A549 (cell line): ENCODE measurements around the gene CENPM. TPM values are rescaled to one million over a fixed set of nuclear protein-coding genes. Genes with fewer than 3 reads are reported as not detected.

Source experiments
- ATAC-seq, 2 experiments: fragments of 200-7000 bp in 1 of 2; fragments of >200 bp in 1 of 2; cut with Nextera tagmentation in 1 of 2; cut with Tn5 transposase in 1 of 2; 3 replicates each; pipeline versions ENCODE4 v1.8.0 to v1.9.1; 2018 to 2020; ENCODE audit warnings: mild to moderate bottlenecking in 1 of 2, moderate library complexity in 1 of 2
- CTCF ChIA-PET: fragments of 300-600 bp; sonication (Branson Sonifier 250); formaldehyde crosslinking; extraction: SDS; loops from one replicate; lab custom pipeline; 2021; ENCODE audit warnings: antibody characterized with exemption, inconsistent platforms; lab: Yijun Ruan, JAX
- POLR2A ChIA-PET: fragments of 350-600 bp; formaldehyde crosslinking; extraction: SDS; loops from one replicate; lab custom pipeline; 2021; ENCODE audit warnings: antibody characterized with exemption, inconsistent platforms; lab: Yijun Ruan, JAX
- DNase-seq, 2 experiments: peaks; one replicate each; pipeline versions ENCODE4 v3.0.0 to v3.0.0-alpha.2; 2011 to 2016; ENCODE audit warnings: low read depth in 1 of 2, low spot score in 1 of 2
- FAIRE-seq: peaks from 2 replicates; lab custom pipeline; 2011; peaks lifted over from hg19 to GRCh38; lab: Jason Lieb, UNC
- H3K27ac ChIP-seq, 2 experiments: fragments of >200 bp; sonication (Bioruptor Twin); formaldehyde crosslinking; 3 replicates each; pipeline ENCODE4 v1.5.1; 2016 to 2017
- H3K4me1 ChIP-seq: fragments of >200 bp; sonication (Bioruptor Twin); formaldehyde crosslinking; 3 replicates; pipeline ENCODE4 v1.6.1; 2016
- H3K4me2 ChIP-seq: fragments of >200 bp; sonication (Bioruptor Twin); formaldehyde crosslinking; 3 replicates; pipeline ENCODE4 v1.6.1; 2016
- H3K4me3 ChIP-seq: fragments of >200 bp; sonication (Bioruptor Twin); formaldehyde crosslinking; 3 replicates; pipeline ENCODE4 v1.5.1; 2016
- H3K9me3 ChIP-seq: fragments of >200 bp; sonication (Bioruptor Twin); formaldehyde crosslinking; 3 replicates; pipeline ENCODE4 v1.6.1; 2016
- CBX2 ChIP-seq: fragments of 200-600 bp; sonication (generic); IDR thresholded peaks from 2 replicates; pipeline ENCODE4 v1.6.1; 2016; ENCODE audit warnings: low read depth, mild to moderate bottlenecking, borderline replicate concordance
- CHD2 ChIP-seq: fragments of 150-350 bp; IDR thresholded peaks from 2 replicates; pipeline ENCODE4 v1.6.1; 2014; ENCODE audit warnings: low read length; ENCODE audit not compliant: partially characterized antibody
- E2F6 ChIP-seq: IDR thresholded peaks from 2 replicates; pipeline ENCODE4 v1.6.1; 2012; ENCODE audit warnings: low read depth, borderline replicate concordance
- EHF ChIP-seq: fragments of 250-450 bp; sonication (Bioruptor Pico); IDR thresholded peaks from 2 replicates; pipeline ENCODE4 v1.5.0; 2020; ENCODE audit warnings: mild to moderate bottlenecking
- ELK1 ChIP-seq: fragments of 150-350 bp; IDR thresholded peaks from 2 replicates; pipeline ENCODE4 v1.6.1; 2014; ENCODE audit warnings: low read depth, mild to moderate bottlenecking, low read length
- ESRRA ChIP-seq: fragments of 150-350 bp; IDR thresholded peaks from 2 replicates; pipeline ENCODE4 v1.6.1; 2014; ENCODE audit warnings: mild to moderate bottlenecking, low read length, borderline replicate concordance
- FOSB ChIP-seq: fragments of 250-450 bp; sonication (Bioruptor Pico); IDR thresholded peaks from 2 replicates; pipeline ENCODE4 v1.5.0; 2020; ENCODE audit warnings: mild to moderate bottlenecking, moderate library complexity
- FOSL2 ChIP-seq, 2 experiments: fragments of 450-650 bp in 1 of 2; fragments of >200 bp in 1 of 2; sonication (Bioruptor Twin) in 1 of 2; formaldehyde crosslinking; IDR thresholded peaks; 2 replicates each; pipeline versions ENCODE4 v1.5.0 to v1.6.1; 2016 to 2020; ENCODE audit warnings: mild to moderate bottlenecking in 1 of 2, moderate library complexity in 1 of 2
- HDAC2 ChIP-seq: fragments of 200-600 bp; sonication (generic); IDR thresholded peaks from 2 replicates; pipeline ENCODE4 v1.6.1; 2016
- HOXB13 ChIP-seq: fragments of 250-450 bp; sonication (Bioruptor Pico); IDR thresholded peaks from 2 replicates; pipeline ENCODE4 v1.5.0; 2020; ENCODE audit warnings: low read depth, mild to moderate bottlenecking, moderate library complexity
- HOXB5 ChIP-seq: fragments of 250-450 bp; sonication (Bioruptor Pico); IDR thresholded peaks from 2 replicates; pipeline ENCODE4 v1.5.0; 2020; ENCODE audit warnings: mild to moderate bottlenecking, moderate library complexity
- JUNB ChIP-seq: fragments of >200 bp; sonication (Bioruptor Twin); formaldehyde crosslinking; IDR thresholded peaks from 2 replicates; pipeline ENCODE4 v1.6.1; 2016
- NFE2L2 ChIP-seq: fragments of 150-350 bp; conservative IDR thresholded peaks from 2 replicates; pipeline ENCODE4 v1.6.1; 2014; ENCODE audit warnings: low read length
- NR3C1 ChIP-seq: fragments of >200 bp; sonication (Bioruptor Twin); formaldehyde crosslinking; IDR thresholded peaks from 3 replicates; pipeline ENCODE4 v1.6.1; 2017
- PBX3 ChIP-seq: IDR thresholded peaks from 2 replicates; pipeline ENCODE4 v1.6.1; 2012
- RAD21 ChIP-seq, 2 experiments: fragments of >200 bp in 1 of 2; sonication (Bioruptor Twin) in 1 of 2; formaldehyde crosslinking in 1 of 2; IDR thresholded peaks in 1 of 2; conservative IDR thresholded peaks in 1 of 2; 2 replicates in 1 of 2; 3 replicates in 1 of 2; pipeline ENCODE4 v1.6.1; 2012 to 2018; ENCODE audit warnings: inconsistent platforms in 1 of 2
- RNF2 ChIP-seq: fragments of 200-600 bp; sonication (generic); IDR thresholded peaks from 2 replicates; pipeline ENCODE4 v1.6.1; 2016; ENCODE audit warnings: low read depth, mild to moderate bottlenecking, antibody characterized with exemption, moderate library complexity, borderline replicate concordance
- TFCP2L1 ChIP-seq: fragments of 250-450 bp; sonication (Bioruptor Pico); IDR thresholded peaks from 2 replicates; pipeline ENCODE4 v1.5.0; 2021; ENCODE audit warnings: mild to moderate bottlenecking
- TP53 ChIP-seq: fragments of 250-450 bp; sonication (Bioruptor Pico); IDR thresholded peaks from 2 replicates; pipeline ENCODE4 v1.5.0; 2021; ENCODE audit warnings: mild to moderate bottlenecking, moderate library complexity
- ZC3H11A ChIP-seq: fragments of 450-650 bp; IDR thresholded peaks from 2 replicates; pipeline ENCODE4 v1.6.1; 2014; ENCODE audit warnings: antibody characterized with exemption, mild to moderate bottlenecking
- ZSCAN20 ChIP-seq: fragments of 250-450 bp; sonication (Bioruptor Pico); IDR thresholded peaks from 2 replicates; pipeline ENCODE4 v1.8.0; 2022; ENCODE audit warnings: mild to moderate bottlenecking, moderate library complexity
- WGBS: methylation state at CpG from one replicate; pipeline ENCODE4 v1.1.6; 2017; ENCODE audit errors: missing lambda C conversion rate; 5-methylcytosine and 5-hydroxymethylcytosine counted together
- polyA plus RNA-seq, 4 experiments: library from polyadenylated mRNA; depleted of rRNA in 3 of 4; stranded (reverse); fragments of >200 nt; fragmentation: RNase III in 1 of 4; extraction: RNeasy Plus Mini Kit Qiagen cat#74134 plus additional on column Dnase treatment in 1 of 4; gene quantifications; 2 replicates in 3 of 4; 3 replicates in 1 of 4; pipeline ENCODE4 v1.2.3, GENCODE V29; 2011 to 2017
- TF ChIP-seq, protein P1 (sequence below): IDR thresholded peaks from 2 replicates; pipeline ENCODE4 v1.6.1; 2012
- TF ChIP-seq, protein P2 (sequence below): fragments of >200 bp; sonication (Bioruptor Twin); formaldehyde crosslinking; IDR thresholded peaks from 2 replicates; pipeline ENCODE4 v1.6.1; 2016

The CENPM gene
- polyA plus RNA-seq, 2 of the 4 experiments (the other 2 are of a cell fraction), result 22.3 to 40.1 TPM

GRCh38 chr22:41982865-41983264 is 35.9 kb upstream of the CENPM start:
- FAIRE-seq (no peak), ATAC-seq (no peak), DNase-seq (no peak)
- POLR2A ChIA-PET, result interaction anchor here (1.5 kb wide), 1 partner anchor 16 kb away, joined by 4 read pairs; the partner anchor contains the start of gene WBP2NL
- CTCF ChIA-PET, result interaction anchor here (1.3 kb wide), 1 partner anchor 108 kb away, joined by 3 read pairs; the partner anchor contains the start of gene NDUFA6
- TF ChIP-seq HOXB5 (CRISPR knock-in tag) (no peak), FOSB (CRISPR knock-in tag) (no peak), FOSL2 (IDR thresholded peaks at IDR 0.05) (no peak), FOSL2 (CRISPR knock-in tag; IDR thresholded peaks at IDR 0.05) (no peak), ESRRA (no peak)
- Histone ChIP-seq H3K27ac (no peak overlapping the region), H3K4me2 (no peak overlapping the region), H3K4me1 (no peaks in the 10 kb centered on the region), H3K9me3 (no peaks in the 10 kb centered on the region), H3K4me3 (no peak overlapping the region)
- WGBS, result 59% methylated on average over 5 of the region's 5 CpGs

DNA sequence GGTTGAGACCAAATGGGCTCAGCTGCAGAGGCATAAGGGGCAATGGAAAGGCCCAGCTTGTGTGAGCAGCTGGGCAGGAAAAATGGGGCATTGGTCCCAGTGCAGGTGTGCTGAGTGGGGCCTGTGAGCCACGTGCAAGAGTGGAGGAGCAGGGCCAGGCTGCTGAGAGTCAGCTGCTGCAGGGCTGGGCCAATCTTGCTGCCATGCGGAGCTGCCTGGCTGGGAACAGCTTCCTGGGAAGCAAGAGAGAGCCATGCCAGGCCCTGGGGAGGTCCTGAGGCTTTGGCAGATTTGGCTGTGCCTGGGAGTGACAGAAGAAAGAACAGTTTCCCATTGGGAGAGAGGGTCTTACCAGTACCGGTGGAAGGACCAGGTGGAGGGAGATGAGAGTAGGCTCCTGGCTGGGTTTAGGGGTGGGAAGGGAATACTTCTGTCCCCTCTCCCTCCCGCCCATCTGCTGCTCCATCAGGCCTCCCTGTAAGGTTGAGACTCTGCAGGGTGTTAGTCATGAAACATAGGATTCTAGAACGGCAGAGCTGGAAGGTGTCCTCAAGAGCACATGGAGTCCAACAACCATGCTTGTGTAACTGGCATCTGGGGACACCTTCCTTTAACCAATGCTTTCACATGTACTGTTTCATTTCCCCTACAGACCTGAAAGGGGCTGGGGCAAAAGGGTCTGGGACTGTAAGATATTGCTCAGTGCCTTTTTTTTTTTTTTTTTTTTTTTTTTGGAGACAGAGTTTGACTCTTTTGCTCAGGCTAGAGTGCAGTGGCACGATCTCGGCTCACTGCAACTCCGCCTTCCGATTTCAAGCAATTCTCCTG is 32.7 kb upstream of the CENPM start:
- no peak for DNase-seq
- ChIA-PET CTCF (no interaction called here), POLR2A (no interaction called here)
- no peaks in the 10 kb centered on the region for H3K9me3 ChIP-seq
- H3K4me1 ChIP-seq, result no peaks in the 10 kb centered on the region
- no peak for FAIRE-seq
- no peak overlapping the region for H3K4me2 ChIP-seq
- TF ChIP-seq HOXB13 (CRISPR knock-in tag), result no peak
- TF ChIP-seq HDAC2, result no peak
- no peak for TF ChIP-seq ZSCAN20 (CRISPR knock-in tag)
- TF ChIP-seq RAD21 (conservative IDR thresholded peaks at IDR 0.05 in 1 of 2, IDR thresholded peaks at IDR 0.05 in 1 of 2), result no peak
- TF ChIP-seq EHF, result no peak
- ATAC-seq, result no peak
- 76% methylated on average over 9 of the region's 9 CpGs for WGBS
- no peak overlapping the region for H3K27ac ChIP-seq
- H3K4me3 ChIP-seq, result no peak overlapping the region

DNA sequence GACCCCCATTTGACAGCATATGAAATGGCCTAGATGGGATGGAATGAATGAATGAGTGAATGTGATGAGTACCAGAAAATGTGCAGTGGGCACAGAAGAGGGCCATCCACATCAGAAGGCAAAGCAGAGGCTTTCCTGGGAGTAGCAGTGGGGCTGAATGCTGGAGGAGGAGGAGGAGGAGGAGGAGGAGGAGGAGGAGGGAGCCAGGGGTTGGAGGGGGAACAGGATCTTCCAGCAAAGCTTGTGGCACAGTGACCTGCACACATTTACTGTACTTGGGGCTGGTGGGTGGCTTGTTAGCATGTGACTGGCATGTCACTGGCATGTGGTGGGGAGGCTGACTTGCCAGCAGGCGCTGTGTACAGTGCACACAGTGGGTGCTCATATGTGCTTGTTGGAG is 31.8 kb upstream of the CENPM start:
- POLR2A ChIA-PET, result no interaction called here
- ATAC-seq (no peak), FAIRE-seq (no peak), DNase-seq (no peak)
- Histone ChIP-seq H3K4me2 (no peak overlapping the region), H3K4me3 (no peak overlapping the region), H3K27ac (no peak overlapping the region), H3K9me3 (no peaks in the 10 kb centered on the region), H3K4me1 (no peaks in the 10 kb centered on the region)
- TF ChIP-seq CBX2 (no peak), TP53 (CRISPR knock-in tag) (no peak)
- WGBS, result 100% methylated on average over 1 of the region's 1 CpG
- CTCF ChIA-PET, result no interaction called here

GRCh38 chr22:41976961-41977566 is 30.1 kb upstream of the CENPM start:
- FAIRE-seq (no peak), DNase-seq (no peak)
- 32% methylated on average over 4 of the region's 46 CpGs for WGBS
- CTCF ChIA-PET, result interaction anchor here (0.6 to 1.0 kb wide), 2 partner anchors 13 to 16 kb away, joined by 4 read pairs; no protein-coding TSS in a partner anchor
- no peak for TF ChIP-seq CHD2
- TF ChIP-seq TP53 (CRISPR knock-in tag), result no peak
- TF ChIP-seq, protein P1, sequence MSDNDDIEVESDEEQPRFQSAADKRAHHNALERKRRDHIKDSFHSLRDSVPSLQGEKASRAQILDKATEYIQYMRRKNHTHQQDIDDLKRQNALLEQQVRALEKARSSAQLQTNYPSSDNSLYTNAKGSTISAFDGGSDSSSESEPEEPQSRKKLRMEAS, result no peak
- TF ChIP-seq TFCP2L1 (CRISPR knock-in tag), result no peak
- no peak for TF ChIP-seq ZSCAN20 (CRISPR knock-in tag)
- no peak for TF ChIP-seq E2F6
- no peak for TF ChIP-seq PBX3
- TF ChIP-seq RNF2, result no peak
- no peak for TF ChIP-seq EHF
- no peak for TF ChIP-seq NFE2L2
- no peak for TF ChIP-seq JUNB
- TF ChIP-seq NR3C1, result no peak
- TF ChIP-seq ZC3H11A, result no peak
- TF ChIP-seq, protein P2, sequence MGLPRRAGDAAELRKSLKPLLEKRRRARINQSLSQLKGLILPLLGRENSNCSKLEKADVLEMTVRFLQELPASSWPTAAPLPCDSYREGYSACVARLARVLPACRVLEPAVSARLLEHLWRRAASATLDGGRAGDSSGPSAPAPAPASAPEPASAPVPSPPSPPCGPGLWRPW, result no peak
- no peak for TF ChIP-seq HOXB13 (CRISPR knock-in tag)
- TF ChIP-seq ELK1, result no peak
- TF ChIP-seq, all 56 proteins: peak for 0
- H3K27ac ChIP-seq, result peak overlapping the region; percentile 66 to 84; a peak in 5 of 6 replicates
- ATAC-seq, result peak; percentile 32 to 41; a peak in 5 of 6 replicates
- H3K4me2 ChIP-seq, result peak overlapping the region; percentile 97
- POLR2A ChIA-PET, result no interaction called here
- H3K9me3 ChIP-seq, result no peaks in the 10 kb centered on the region
- no peaks in the 10 kb centered on the region for H3K4me1 ChIP-seq
- peak overlapping the region; percentile 58 for H3K4me3 ChIP-seq
